T-cell (primary cell): ENCODE data around the gene EEF1A2. TPM values are rescaled to one million over a fixed set of nuclear protein-coding genes. Genes with fewer than 3 reads are reported as not detected.
"Not testable (repeated sequence)": the region's sequence is repeated elsewhere in the genome, so short reads cannot be mapped to it uniquely, and the experiment has no call there.

Source experiments
- ATAC-seq, 4 experiments: fragments of 200-7000 bp in 3 of 4; fragments of 150-1000 bp in 1 of 4; cut with Tn5 transposase; replicated peaks in 1 of 4; 1 replicate in 3 of 4; 2 replicates in 1 of 4; pipeline ENCODE4 v1.10.0; 2021; ENCODE audit warnings: moderate library complexity in 3 of 4, mild to moderate bottlenecking in 2 of 4, moderate number of reproducible peaks in 1 of 4
- CTCF ChIA-PET, 2 donors: fragments of 300-600 bp; sonication (Branson Sonifier 250); formaldehyde crosslinking; loops; one replicate each; lab custom pipeline; 2022; ENCODE audit warnings: antibody characterized with exemption in 2 of 2; lab: Charles Lee
- POLR2A ChIA-PET, 2 donors: fragments of 300-600 bp; sonication (Branson Sonifier 250); formaldehyde crosslinking; loops; one replicate each; lab custom pipeline; 2022; ENCODE audit warnings: antibody characterized with exemption in 2 of 2; lab: Charles Lee
- DNase-seq, 35 experiments: peaks; one replicate each; pipeline versions ENCODE4 v3.0.0 to v3.0.0-alpha.2; 2013 to 2023
- H3K27ac ChIP-seq: one replicate; pipeline ENCODE4 v1.5.1; 2013; ENCODE audit warnings: low read length
- H3K27me3 ChIP-seq, 2 experiments: replicated peaks in 1 of 2; 1 replicate in 1 of 2; 2 replicates in 1 of 2; pipeline versions ENCODE4 v1.6.1 to v1.7.0; 2013; ENCODE audit warnings: low read length in 1 of 2, mixed read lengths in 1 of 2; ENCODE audit not compliant: control insufficient read depth in 2 of 2, insufficient read depth in 2 of 2; ENCODE audit errors: extremely low read depth in 1 of 2
- H3K36me3 ChIP-seq, 2 donors: 1 replicate in 1 of 2; 2 replicates in 1 of 2; pipeline versions ENCODE4 v1.6.1 to v1.7.0; 2013; ENCODE audit warnings: low read length in 1 of 2; ENCODE audit not compliant: control insufficient read depth in 2 of 2, insufficient read depth in 1 of 2; ENCODE audit errors: extremely low read depth in 1 of 2
- H3K4me1 ChIP-seq, 2 experiments: 1 replicate in 1 of 2; 2 replicates in 1 of 2; pipeline versions ENCODE4 v1.6.1 to v1.7.0; 2013; ENCODE audit warnings: low read length in 2 of 2, mixed read lengths in 1 of 2; ENCODE audit not compliant: insufficient read depth in 2 of 2, control insufficient read depth in 1 of 2; ENCODE audit errors: extremely low read depth in 1 of 2
- H3K4me3 ChIP-seq, 2 donors: 1 replicate in 1 of 2; 2 replicates in 1 of 2; pipeline versions ENCODE4 v1.5.1 to v1.7.0; 2013; ENCODE audit warnings: mild to moderate bottlenecking in 2 of 2, low read length in 1 of 2, moderate library complexity in 1 of 2; ENCODE audit not compliant: control insufficient read depth in 1 of 2; ENCODE audit errors: extremely low read depth in 1 of 2
- H3K9me3 ChIP-seq: 2 replicates; pipeline ENCODE4 v1.7.0; 2013
- H3K27ac Mint-ChIP-seq, 2 donors: one replicate each; pipeline ENCODE4 v1.8.0; 2020 to 2021; ENCODE audit warnings: mild to moderate bottlenecking in 2 of 2, mixed read lengths in 2 of 2
- H3K27me3 Mint-ChIP-seq, 2 donors: one replicate each; pipeline ENCODE4 v1.8.0; 2021 to 2022; ENCODE audit warnings: mixed read lengths in 2 of 2
- H3K36me3 Mint-ChIP-seq: one replicate; pipeline ENCODE4 v1.8.0; 2021; ENCODE audit warnings: mixed read lengths
- H3K4me1 Mint-ChIP-seq, 3 donors: one replicate each; pipeline ENCODE4 v1.8.0; 2020 to 2022; ENCODE audit warnings: mixed read lengths in 3 of 3, mild to moderate bottlenecking in 1 of 3
- H3K4me3 Mint-ChIP-seq, 3 donors: one replicate each; pipeline ENCODE4 v1.8.0; 2020 to 2022; ENCODE audit warnings: mild to moderate bottlenecking in 3 of 3, mixed read lengths in 3 of 3, moderate library complexity in 3 of 3
- H3K9me3 Mint-ChIP-seq, 3 donors: one replicate each; pipeline ENCODE4 v1.8.0; 2020 to 2022; ENCODE audit warnings: mixed read lengths in 3 of 3
- WGBS: methylation state at CpG from one replicate; pipeline ENCODE4 v1.1.5; 2013; ENCODE audit warnings: missing lambda C conversion rate; ENCODE audit not compliant: insufficient coverage; 5-methylcytosine and 5-hydroxymethylcytosine counted together
- total RNA-seq, 35 experiments: library from RNA in 6 of 35; stranded (reverse) in 6 of 35; fragments of 120-200 nt in 1 of 35; gene quantifications; one replicate each; pipeline versions ENCODE4 v1.2.1 to v1.2.4 and lab custom pipeline; 2013 to 2026

EEF1A2 gene
- total RNA-seq, 5 donors from 2014 or later (not counting 1 experiment from before 2014, with no cell fraction given): 0.50 to 3.1 (median 1.1) TPM

- CTCF ChIA-PET, H3K36me3 Mint-ChIP-seq, H3K4me1 ChIP-seq, H3K27ac Mint-ChIP-seq, H3K9me3 ChIP-seq, H3K9me3 Mint-ChIP-seq, H3K4me3 ChIP-seq, DNase-seq, ATAC-seq, H3K27ac ChIP-seq, H3K36me3 ChIP-seq, H3K4me1 Mint-ChIP-seq, POLR2A ChIA-PET, H3K4me3 Mint-ChIP-seq: not testable (repeated sequence)
- H3K27me3 ChIP-seq: peaks cover 0 to 91% of the 10 kb centered on the region in 2 experiments
- WGBS: 64% methylated on average over 24 of the region's 32 CpGs
- H3K27me3 Mint-ChIP-seq: peaks cover 31 to 67% of the 10 kb centered on the region in 2 donors
Observed at GRCh38 chr20:63479695-63480419, 19.0 kb downstream of the EEF1A2 start.

GRCh38 chr20:63478346-63479302 lies 20.3 kb downstream of the EEF1A2 start:
- no peak overlapping the region for H3K4me3 ChIP-seq
- Mint-ChIP-seq H3K4me1 (peaks cover 0 to 8% (median 5%) of the 10 kb centered on the region in 3 donors), H3K27ac (no peak overlapping the region), H3K27me3 (peaks cover 40 to 72% of the 10 kb centered on the region in 2 donors), H3K4me3 (no peak overlapping the region), H3K9me3 (no peaks in the 10 kb centered on the region), H3K36me3 (no peaks in the 10 kb centered on the region)
- ATAC-seq (no peak), DNase-seq (no peak)
- 81% methylated on average over 27 of the region's 34 CpGs for WGBS
- no peak overlapping the region for H3K27ac ChIP-seq
- no peaks in the 10 kb centered on the region for H3K36me3 ChIP-seq
- POLR2A ChIA-PET: no interaction called here
- CTCF ChIA-PET: no interaction called here
- peaks cover 3 to 92% of the 10 kb centered on the region in 2 experiments for H3K27me3 ChIP-seq
- H3K4me1 ChIP-seq: peaks cover 0 to 7% of the 10 kb centered on the region in 2 experiments
- no peaks in the 10 kb centered on the region for H3K9me3 ChIP-seq

- Mint-ChIP-seq H3K27me3 (peaks cover 38 to 76% of the 10 kb centered on the region in 2 donors), H3K4me1 (peaks cover 0 to 7% (median 5%) of the 10 kb centered on the region in 3 donors), H3K27ac (no peak overlapping the region), H3K4me3 (no peak overlapping the region), H3K9me3 (no peaks in the 10 kb centered on the region), H3K36me3 (no peaks in the 10 kb centered on the region)
- Histone ChIP-seq H3K36me3 (no peaks in the 10 kb centered on the region), H3K4me3 (no peak overlapping the region), H3K27ac (no peak overlapping the region), H3K4me1 (peaks cover 0 to 10% of the 10 kb centered on the region in 2 experiments), H3K9me3 (no peaks in the 10 kb centered on the region), H3K27me3 (peaks cover 3 to 94% of the 10 kb centered on the region in 2 experiments)
- ChIA-PET CTCF (no interaction called here), POLR2A (no interaction called here)
- WGBS: 71% methylated on average over 14 of the region's 17 CpGs
- no peak for ATAC-seq
- no peak for DNase-seq
Observed at GRCh38 chr20:63477944-63478343, 20.9 kb downstream of the EEF1A2 start.

GRCh38 chr20:63477061-63477616 lies 21.7 kb downstream of the EEF1A2 start:
- ATAC-seq (no peak), DNase-seq (no peak)

GRCh38 chr20:63475209-63475608 lies 23.7 kb downstream of the EEF1A2 start:
- 17% methylated on average over 16 of the region's 16 CpGs for WGBS
- DNase-seq: peak in 1 of 35 experiments; percentile 24
- Mint-ChIP-seq H3K4me1 (peaks cover 0 to 8% (median 5%) of the 10 kb centered on the region in 3 donors), H3K9me3 (no peaks in the 10 kb centered on the region), H3K27ac (peak overlapping the region in 1 of 2 donors; percentile 31), H3K27me3 (peaks cover 29 to 64% of the 10 kb centered on the region in 2 donors), H3K36me3 (no peaks in the 10 kb centered on the region), H3K4me3 (no peak overlapping the region)
- no peak for ATAC-seq
- ChIA-PET CTCF (no interaction called here), POLR2A (no interaction called here)
- Histone ChIP-seq H3K4me3 (no peak overlapping the region), H3K27me3 (peaks cover 3 to 91% of the 10 kb centered on the region in 2 experiments), H3K27ac (no peak overlapping the region), H3K36me3 (no peaks in the 10 kb centered on the region), H3K4me1 (peaks cover 0 to 24% of the 10 kb centered on the region in 2 experiments), H3K9me3 (no peaks in the 10 kb centered on the region)

More at GRCh38 chr20:63477061-63477616, 21.7 kb downstream of the EEF1A2 start:
- H3K36me3 Mint-ChIP-seq: no peaks in the 10 kb centered on the region
- H3K9me3 Mint-ChIP-seq: no peaks in the 10 kb centered on the region
- ChIA-PET CTCF (no interaction called here), POLR2A (no interaction called here)
- Histone ChIP-seq H3K9me3 (no peaks in the 10 kb centered on the region), H3K27me3 (peaks cover 3 to 89% of the 10 kb centered on the region in 2 experiments), H3K27ac (no peak overlapping the region), H3K4me1 (peaks cover 0 to 12% of the 10 kb centered on the region in 2 experiments), H3K4me3 (no peak overlapping the region), H3K36me3 (no peaks in the 10 kb centered on the region)
- H3K4me1 Mint-ChIP-seq: peaks cover 0 to 6% (median 5%) of the 10 kb centered on the region in 3 donors
- 44% methylated on average over 12 of the region's 21 CpGs for WGBS
- no peak overlapping the region for H3K27ac Mint-ChIP-seq
- H3K27me3 Mint-ChIP-seq: peaks cover 31 to 69% of the 10 kb centered on the region in 2 donors
- no peak overlapping the region for H3K4me3 Mint-ChIP-seq
